ENCODE data around the gene TMEM271. TPM values are rescaled to one million over a fixed set of nuclear protein-coding genes. Genes with fewer than 3 reads are reported as not detected.

TMEM271 gene
- total and polyA plus RNA-seq, 10 of the 15 experiments (the other 5 are each of a cell fraction or from before 2014, with no cell fraction given): not detected

- Histone ChIP-seq H3K9me3 (replicated peaks; ENCODE audit: control insufficient read depth, insufficient read depth, low read length) (no peaks in the 10 kb centered on the region; the same call in 1 of the 3 replicates), H3K79me2 (ENCODE audit: control insufficient read depth, insufficient read depth, low read length) (no peaks in the 10 kb centered on the region), H3K4me2 (ENCODE audit: control insufficient read depth, insufficient read depth) (no peak overlapping the region), H3K9ac (ENCODE audit: control insufficient read depth, insufficient read depth, low read length) (no peak overlapping the region), H4K20me1 (ENCODE audit: control insufficient read depth, insufficient read depth) (no peaks in the 10 kb centered on the region), H2AFZ (ENCODE audit: control insufficient read depth, low read depth, low read length) (no peak overlapping the region), H3K36me3 (ENCODE audit: control insufficient read depth in 2 of 2, insufficient read depth in 2 of 2, low read length in 1 of 2) (no peaks in the 10 kb centered on the region), H3K27ac (ENCODE audit: control insufficient read depth, insufficient read depth) (no peak overlapping the region), H3K27me3 (replicated peaks in 1 of 2; ENCODE audit: control insufficient read depth in 2 of 2, insufficient read depth in 2 of 2, low read length in 1 of 2) (no peaks in the 10 kb centered on the region), H3K4me1 (ENCODE audit: control insufficient read depth, insufficient read depth, low read length) (no peaks in the 10 kb centered on the region), H3K4me3 (no peak overlapping the region)
- intact Hi-C loops (cut with micrococcal nuclease; ENCODE audit: unreplicated experiment): no loop called here
- no peak for DNase-seq (ENCODE audit: low read depth, low spot score)
- RAD21 ChIA-PET (ENCODE audit: unreplicated experiment): no interaction called here
- in situ Hi-C loops (cut with MboI): no loop called here
- 64% methylated on average over 22 of the region's 22 CpGs for WGBS (ENCODE audit: insufficient coverage, insufficient replicate concordance, low lambda C conversion rate, missing lambda C conversion rate)
- no peak for ATAC-seq
- SMC1A ChIA-PET (ENCODE audit: uncharacterized antibody, unreplicated experiment): interaction anchor here (1.1 kb wide), 1 partner anchor 18 kb away, joined by 3 read pairs; no protein-coding TSS in a partner anchor
- CTCF ChIA-PET: no interaction called here
- TF ChIP-seq ATF2 (IDR thresholded peaks at IDR 0.05; ENCODE audit: low read length) (no peak), NBN (IDR thresholded peaks at IDR 0.05) (no peak), HDAC2 (IDR thresholded peaks at IDR 0.05) (no peak), RFX5 (IDR thresholded peaks at IDR 0.05; ENCODE audit: low read depth, low read length) (no peak), REST (IDR thresholded peaks at IDR 0.05; ENCODE audit: low read depth, low read length) (no peak), CREM (IDR thresholded peaks at IDR 0.05; ENCODE audit: low read depth) (no peak), SRF (IDR thresholded peaks at IDR 0.05; ENCODE audit: low read depth in 2 of 2, low read length in 2 of 2) (no peak), EGR1 (IDR thresholded peaks at IDR 0.05; ENCODE audit: borderline replicate concordance in 1 of 2, low read depth in 2 of 2, low read length in 2 of 2) (no peak), TCF3 (IDR thresholded peaks at IDR 0.05; ENCODE audit: borderline replicate concordance, insufficient read depth, low read depth, low read length) (no peak)
- no TSS peak for BruUV-seq (replicated peaks)
- no peak for FAIRE-seq
- POLR2A ChIA-PET: no interaction called here
Observed at GRCh38 chr4:621296-622070, 45.4 kb upstream of the TMEM271 start.
